ENCODE results near the gene SOX6.

The SOX6 gene

GRCh38 chr11:16001899-16002426, 354.4 kb downstream of the SOX6 start:
- H3K27ac ChIP-seq: peak overlapping the region; percentile 53
- TF ChIP-seq CTCF (conservative IDR thresholded peaks at IDR 0.05): no peak

- no peak for TF ChIP-seq CTCF (conservative IDR thresholded peaks at IDR 0.05)
- H3K27ac ChIP-seq: peak overlapping the region; percentile 53
Measured at GRCh38 chr11:16001044-16001568, 355.2 kb downstream of the SOX6 start.

- TF ChIP-seq CTCF (conservative IDR thresholded peaks at IDR 0.05): no peak
- no peak overlapping the region for H3K27ac ChIP-seq
Measured at GRCh38 chr11:16000065-16000464, 356.3 kb downstream of the SOX6 start.

- no peak overlapping the region for H3K27ac ChIP-seq
- no peak for TF ChIP-seq CTCF (conservative IDR thresholded peaks at IDR 0.05)
Measured at GRCh38 chr11:15993345-15993744, 363.0 kb downstream of the SOX6 start.

GRCh38 chr11:15991215-15991614, 365.1 kb downstream of the SOX6 start:
- TF ChIP-seq CTCF (conservative IDR thresholded peaks at IDR 0.05): no peak
- no peak overlapping the region for H3K27ac ChIP-seq

GRCh38 chr11:15989685-15990084, 366.7 kb downstream of the SOX6 start:
- TF ChIP-seq CTCF (conservative IDR thresholded peaks at IDR 0.05): no peak

GRCh38 chr11:15988693-15989231, 367.6 kb downstream of the SOX6 start:
- no peak overlapping the region for H3K27ac ChIP-seq
- TF ChIP-seq CTCF (conservative IDR thresholded peaks at IDR 0.05): peak; percentile 23; the same call in 1 of the 2 replicates

More at GRCh38 chr11:15989685-15990084, 366.7 kb downstream of the SOX6 start:
- no peak overlapping the region for H3K27ac ChIP-seq
